ENCODE measurements around the gene HABP4. TPM values are rescaled to one million over a fixed set of nuclear protein-coding genes. Genes with fewer than 3 reads are reported as not detected.

The HABP4 gene
- total RNA-seq, 1 experiment from 2014 or later, result 11.6 TPM

- TF ChIP-seq CTCF (conservative IDR thresholded peaks at IDR 0.05; ENCODE audit: low read depth, low read length) (no peak), EZH2 (IDR thresholded peaks at IDR 0.05; ENCODE audit: borderline replicate concordance, low read depth, low read length, poor library complexity, severe bottlenecking) (no peak)
- Histone ChIP-seq H3K4me1 (ENCODE audit: insufficient read depth, low read length, poor library complexity, severe bottlenecking) (no peaks in the 10 kb centered on the region), H3K4me3 (ENCODE audit: low read depth, low read length, poor library complexity, severe bottlenecking) (no peak overlapping the region), H3K36me3 (ENCODE audit: insufficient read depth, low read length, poor library complexity, severe bottlenecking) (no peaks in the 10 kb centered on the region), H3K27me3 (replicated peaks; ENCODE audit: insufficient read depth, low read depth, low read length, poor library complexity) (no peaks in the 10 kb centered on the region), H3K27ac (ENCODE audit: low read depth, low read length, poor library complexity, severe bottlenecking) (no peak overlapping the region), H3K9me3 (ENCODE audit: low read depth, low read length, poor library complexity, severe bottlenecking) (no peaks in the 10 kb centered on the region)
- ChIA-PET CTCF (no interaction called here), POLR2A (ENCODE audit: low non-redundant PET) (no interaction called here)
- BruUV-seq (replicated peaks), result no TSS peak
- DNase-seq (ENCODE audit: low spot score), result no peak
- intact Hi-C loops (cut with micrococcal nuclease; ENCODE audit: unreplicated experiment), result no loop called here
Observed at GRCh38 chr9:96512240-96512639, 62.3 kb downstream of the HABP4 start.

DNA sequence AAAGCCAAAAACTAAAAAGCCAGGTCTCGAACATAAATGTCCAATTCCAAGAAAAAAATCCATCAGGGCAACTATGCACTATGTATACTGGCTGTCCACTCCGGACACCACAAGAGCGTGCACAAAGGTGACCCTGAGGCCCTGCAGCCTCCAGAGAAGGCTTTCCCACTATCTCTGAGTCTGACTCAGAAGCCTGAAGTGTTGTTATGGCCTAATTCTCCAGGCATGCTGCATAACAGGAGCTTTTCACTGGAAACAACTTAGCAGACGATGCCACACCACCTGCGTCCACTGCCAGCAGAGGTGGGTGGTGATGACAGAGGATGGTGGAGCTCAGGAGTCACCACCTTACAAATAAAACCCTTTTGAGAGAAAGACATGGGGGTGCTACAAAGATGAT is 63.7 kb downstream of the HABP4 start:
- TF ChIP-seq EZH2 (IDR thresholded peaks at IDR 0.05; ENCODE audit: borderline replicate concordance, low read depth, low read length, poor library complexity, severe bottlenecking) (no peak), CTCF (conservative IDR thresholded peaks at IDR 0.05; ENCODE audit: low read depth, low read length) (no peak)
- ChIA-PET CTCF (no interaction called here), POLR2A (ENCODE audit: low non-redundant PET) (no interaction called here)
- no peaks in the 10 kb centered on the region for H3K36me3 ChIP-seq (ENCODE audit: insufficient read depth, low read length, poor library complexity, severe bottlenecking)
- DNase-seq (ENCODE audit: low spot score), result no peak
- H3K27ac ChIP-seq (ENCODE audit: low read depth, low read length, poor library complexity, severe bottlenecking), result no peak overlapping the region
- no TSS peak for BruUV-seq (replicated peaks)
- no peaks in the 10 kb centered on the region for H3K27me3 ChIP-seq (replicated peaks; ENCODE audit: insufficient read depth, low read depth, low read length, poor library complexity)
- H3K9me3 ChIP-seq (ENCODE audit: low read depth, low read length, poor library complexity, severe bottlenecking), result no peaks in the 10 kb centered on the region
- intact Hi-C loops (cut with micrococcal nuclease; ENCODE audit: unreplicated experiment), result no loop called here
- no peak overlapping the region for H3K4me3 ChIP-seq (ENCODE audit: low read depth, low read length, poor library complexity, severe bottlenecking)
- H3K4me1 ChIP-seq (ENCODE audit: insufficient read depth, low read length, poor library complexity, severe bottlenecking), result no peaks in the 10 kb centered on the region

DNA sequence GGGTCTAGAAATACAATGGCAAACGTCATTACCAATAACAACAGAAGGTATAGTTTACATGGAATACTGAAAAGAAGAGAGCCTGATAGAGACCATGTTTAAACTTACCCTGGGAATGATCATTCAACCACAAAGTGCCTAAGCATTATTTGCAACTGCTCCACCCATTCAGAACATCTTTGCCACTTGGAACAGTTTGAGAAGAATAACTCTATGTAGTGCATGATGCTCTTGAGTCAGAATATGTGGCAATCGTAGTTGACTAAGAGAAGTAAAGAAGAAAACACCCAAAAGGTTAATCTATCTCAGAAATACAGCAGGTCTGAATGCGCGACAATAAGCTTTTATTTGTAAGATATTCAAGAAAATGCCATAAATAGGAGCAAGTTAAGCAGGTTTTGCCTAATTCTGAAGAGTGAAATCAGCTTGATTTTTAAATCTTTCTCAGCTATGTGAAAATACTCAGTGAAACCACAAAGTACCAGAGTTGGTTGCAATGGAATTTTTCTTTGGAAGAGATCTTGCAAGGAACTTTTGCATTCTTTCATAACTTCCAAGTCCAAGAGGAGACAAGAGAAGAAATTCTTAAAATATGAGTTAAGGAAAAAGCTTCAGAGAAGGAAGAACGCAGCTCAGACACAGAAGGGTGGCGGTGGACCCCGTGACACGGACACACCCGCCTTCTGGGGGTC is 64.3 kb downstream of the HABP4 start:
- BruUV-seq (replicated peaks), result no TSS peak
- intact Hi-C loops (cut with micrococcal nuclease; ENCODE audit: unreplicated experiment), result no loop called here
- no peak overlapping the region for H3K4me3 ChIP-seq (ENCODE audit: low read depth, low read length, poor library complexity, severe bottlenecking)
- POLR2A ChIA-PET (ENCODE audit: low non-redundant PET), result no interaction called here
- H3K27ac ChIP-seq (ENCODE audit: low read depth, low read length, poor library complexity, severe bottlenecking), result no peak overlapping the region
- TF ChIP-seq CTCF (conservative IDR thresholded peaks at IDR 0.05; ENCODE audit: low read depth, low read length) (no peak), EZH2 (IDR thresholded peaks at IDR 0.05; ENCODE audit: borderline replicate concordance, low read depth, low read length, poor library complexity, severe bottlenecking) (no peak)
- DNase-seq (ENCODE audit: low spot score), result no peak
- no peaks in the 10 kb centered on the region for H3K27me3 ChIP-seq (replicated peaks; ENCODE audit: insufficient read depth, low read depth, low read length, poor library complexity)
- CTCF ChIA-PET, result no interaction called here
- H3K4me1 ChIP-seq (ENCODE audit: insufficient read depth, low read length, poor library complexity, severe bottlenecking), result no peaks in the 10 kb centered on the region
- H3K9me3 ChIP-seq (ENCODE audit: low read depth, low read length, poor library complexity, severe bottlenecking), result no peaks in the 10 kb centered on the region
- H3K36me3 ChIP-seq (ENCODE audit: insufficient read depth, low read length, poor library complexity, severe bottlenecking), result no peaks in the 10 kb centered on the region
